Muscle of back (tissue), 13 donors: ENCODE results near the gene NLRP5. TPM values are rescaled to one million over a fixed set of nuclear protein-coding genes. Genes with fewer than 3 reads are reported as not detected.
"Not testable (repeated sequence)": the region's sequence is repeated elsewhere in the genome, so short reads cannot be mapped to it uniquely, and the experiment has no call there.

ENCODE experiments used
- DNase-seq, 3 donors: peaks; one replicate each; pipeline versions ENCODE4 v3.0.0 to v3.0.0-alpha.2; 2013
- long read RNA-seq, 9 donors: transcript quantifications; one replicate each; lab custom pipeline, GENCODE V29; 2026
- polyA plus RNA-seq, 10 donors: library from polyadenylated mRNA; unstranded; fragments of 120-200 nt; gene quantifications; one replicate each; pipeline ENCODE4 v1.2.1, GENCODE V29; 2013; ENCODE audit not compliant: insufficient read length in 10 of 10

Gene NLRP5
- polyA plus RNA-seq, result under 1 TPM in 2 of 10 donors, not detected in 8; 0.13 to 0.26 TPM
- long read RNA-seq, donor 1, result 0 reads
- long read RNA-seq, donor 2, result 0 reads
- long read RNA-seq, donor 3, result 0 reads
- long read RNA-seq, donor 4, result 0 reads
- long read RNA-seq, donor 5, result 0 reads
- long read RNA-seq, donor 6, result 0 reads
- long read RNA-seq, donor 7, result 0 reads
- long read RNA-seq, donor 8, result 0 reads
- long read RNA-seq, donor 9, result 0 reads

- no peak for DNase-seq
Measured at GRCh38 chr19:55986487-55986886, at the start of gene NLRP5. Gene NLRP5 (plus strand): TSS chr19:55986775.

GRCh38 chr19:55939206-55939605 is 47.4 kb upstream of the NLRP5 start:
- DNase-seq, result no peak

- no peak for DNase-seq
Measured at GRCh38 chr19:55940306-55940705, 46.3 kb upstream of the NLRP5 start.

- DNase-seq, result no peak
Measured at GRCh38 chr19:55947532-55947931, 39.0 kb upstream of the NLRP5 start, which contains the start of gene NLRP8. Gene NLRP8 (plus strand): TSS chr19:55947832.

- DNase-seq, result not testable (repeated sequence)
Measured at GRCh38 chr19:55950566-55950965, 36.0 kb upstream of the NLRP5 start.

GRCh38 chr19:55956431-55956830 is 30.1 kb upstream of the NLRP5 start:
- DNase-seq, result no peak

GRCh38 chr19:55958356-55958755 is 28.2 kb upstream of the NLRP5 start:
- DNase-seq, result no peak

- DNase-seq, result no peak
Measured at GRCh38 chr19:55959996-55960675, 26.4 kb upstream of the NLRP5 start.

GRCh38 chr19:55962186-55962585 is 24.4 kb upstream of the NLRP5 start:
- no peak for DNase-seq

GRCh38 chr19:55973982-55974381 is 12.6 kb upstream of the NLRP5 start:
- no peak for DNase-seq

- no peak for DNase-seq
Measured at GRCh38 chr19:55980415-55980814, 6.2 kb upstream of the NLRP5 start.

GRCh38 chr19:55985254-55985653 is 1.3 kb upstream of the NLRP5 start:
- no peak for DNase-seq

GRCh38 chr19:55990831-55991230 is 4.3 kb downstream of the NLRP5 start:
- DNase-seq, result no peak

- DNase-seq, result no peak
Measured at GRCh38 chr19:55993492-55993891, 6.9 kb downstream of the NLRP5 start.

GRCh38 chr19:56014765-56015164 is 28.2 kb downstream of the NLRP5 start:
- DNase-seq, result no peak

- peak in 1 of 3 donors; percentile 1 for DNase-seq
Measured at GRCh38 chr19:56015756-56016155, 29.2 kb downstream of the NLRP5 start.

GRCh38 chr19:56019325-56019724 is 32.8 kb downstream of the NLRP5 start:
- not testable (repeated sequence) for DNase-seq

- not testable (repeated sequence) for DNase-seq
Measured at GRCh38 chr19:56020355-56020975, 33.9 kb downstream of the NLRP5 start.

- no peak for DNase-seq
Measured at GRCh38 chr19:56026769-56027168, 40.2 kb downstream of the NLRP5 start.

GRCh38 chr19:56053596-56053995 is 67.0 kb downstream of the NLRP5 start:
- no peak for DNase-seq

- DNase-seq, result peak; percentile 10 to 69 (median 43)
Measured at GRCh38 chr19:56066152-56067023, 79.8 kb downstream of the NLRP5 start.

GRCh38 chr19:56069642-56070041 is 83.1 kb downstream of the NLRP5 start:
- DNase-seq, result no peak
